Measurements from ENCODE around the gene LYVE1. TPM values are rescaled to one million over a fixed set of nuclear protein-coding genes. Genes with fewer than 3 reads are reported as not detected.
"Not testable (repeated sequence)": the region's sequence is repeated elsewhere in the genome, so short reads cannot be mapped to it uniquely, and the experiment has no call there.

The LYVE1 gene, protein sequence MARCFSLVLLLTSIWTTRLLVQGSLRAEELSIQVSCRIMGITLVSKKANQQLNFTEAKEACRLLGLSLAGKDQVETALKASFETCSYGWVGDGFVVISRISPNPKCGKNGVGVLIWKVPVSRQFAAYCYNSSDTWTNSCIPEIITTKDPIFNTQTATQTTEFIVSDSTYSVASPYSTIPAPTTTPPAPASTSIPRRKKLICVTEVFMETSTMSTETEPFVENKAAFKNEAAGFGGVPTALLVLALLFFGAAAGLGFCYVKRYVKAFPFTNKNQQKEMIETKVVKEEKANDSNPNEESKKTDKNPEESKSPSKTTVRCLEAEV
- not detected in 2 replicates for total RNA-seq (2014; rRNA removed; shearing (Covaris generic))

DNA sequence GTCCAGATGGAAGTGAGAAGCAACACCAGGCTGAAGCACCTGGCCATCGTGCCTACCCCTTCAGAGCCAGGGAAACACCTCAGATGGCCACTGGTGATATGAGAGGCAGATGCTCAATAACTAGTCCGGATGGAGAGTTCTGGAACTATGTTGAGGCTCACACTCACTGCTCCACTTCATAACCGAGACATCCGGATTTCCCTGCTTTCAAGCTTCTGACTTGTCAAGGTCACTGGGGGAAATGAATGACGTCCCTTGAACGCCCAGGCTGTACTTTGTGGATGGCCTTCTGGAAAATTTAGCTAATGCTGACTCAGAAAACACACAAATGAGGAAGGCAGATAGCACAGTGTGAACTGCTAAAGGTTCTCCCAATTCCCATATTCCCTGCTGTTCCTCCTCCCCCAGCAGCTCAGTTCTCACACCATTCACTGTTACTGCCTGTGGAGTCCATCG, at the start of gene LYVE1:
TSS of gene LYVE1 (minus strand) at position 180 of the 456 bp plus-strand sequence. CDS start at position 47, 133 bp downstream.
- no peak for DNase-seq (ENCODE audit: low spot score)

DNA sequence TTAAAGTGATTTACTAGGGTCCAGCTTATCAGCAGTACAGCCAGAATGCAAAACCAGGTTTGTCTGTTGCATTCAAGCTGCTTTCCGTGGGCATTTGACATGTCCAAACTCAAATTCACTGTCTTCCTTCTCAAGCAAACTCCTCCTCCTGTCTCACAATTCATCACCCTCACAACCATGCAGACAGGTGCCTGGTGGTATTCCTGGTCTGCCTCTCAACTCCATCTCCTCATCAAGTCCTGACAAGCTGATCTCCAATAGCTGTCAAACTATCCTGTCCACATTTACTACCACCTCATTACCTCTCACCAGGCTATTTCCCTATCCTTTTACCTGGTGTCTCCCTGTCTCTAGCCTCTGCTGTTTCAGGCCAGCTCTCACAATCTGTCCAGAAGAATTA, 49.1 kb upstream of the LYVE1 start:
- no peak for DNase-seq (ENCODE audit: low spot score)

DNA sequence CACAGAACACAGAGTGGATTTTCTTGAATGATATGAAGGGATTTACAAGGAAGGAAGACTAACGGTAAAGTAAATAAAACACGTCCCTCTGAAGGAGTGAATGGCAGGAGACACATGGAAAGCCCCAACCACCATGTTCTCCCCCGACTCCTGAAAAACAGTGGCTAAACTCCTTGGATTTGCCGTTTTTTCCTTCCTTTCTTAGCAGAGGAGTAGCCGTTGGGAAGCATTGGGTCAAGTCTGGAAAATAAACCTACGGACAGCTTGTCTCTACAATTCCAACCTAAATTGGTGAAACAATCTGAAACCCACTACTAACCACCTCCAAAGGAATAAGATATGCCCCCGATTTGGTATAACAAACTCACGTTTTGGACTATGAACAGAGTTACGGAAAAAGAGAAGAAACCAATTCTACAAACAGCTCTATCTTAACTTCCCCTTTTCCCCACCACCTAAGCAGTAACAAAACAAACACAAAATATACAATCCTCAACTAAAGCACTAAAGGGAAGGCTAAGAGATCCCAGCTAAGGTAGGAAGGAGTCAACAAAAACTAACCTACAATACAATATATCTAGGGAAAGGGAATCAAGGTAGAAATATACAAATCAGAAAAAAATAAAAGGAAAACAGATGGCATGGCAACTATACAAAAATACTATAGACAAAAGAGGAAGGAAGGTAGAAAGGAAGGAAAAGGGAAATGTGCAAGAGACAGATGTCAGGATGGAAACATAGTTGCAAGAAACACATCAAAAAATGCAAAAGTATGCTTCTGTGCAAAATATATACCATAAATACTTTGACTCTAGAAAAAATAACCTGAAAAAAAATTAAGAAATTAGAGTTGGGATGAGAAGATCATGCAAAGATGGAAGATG, 43.8 kb upstream of the LYVE1 start:
- DNase-seq (ENCODE audit: low spot score): no peak

DNA sequence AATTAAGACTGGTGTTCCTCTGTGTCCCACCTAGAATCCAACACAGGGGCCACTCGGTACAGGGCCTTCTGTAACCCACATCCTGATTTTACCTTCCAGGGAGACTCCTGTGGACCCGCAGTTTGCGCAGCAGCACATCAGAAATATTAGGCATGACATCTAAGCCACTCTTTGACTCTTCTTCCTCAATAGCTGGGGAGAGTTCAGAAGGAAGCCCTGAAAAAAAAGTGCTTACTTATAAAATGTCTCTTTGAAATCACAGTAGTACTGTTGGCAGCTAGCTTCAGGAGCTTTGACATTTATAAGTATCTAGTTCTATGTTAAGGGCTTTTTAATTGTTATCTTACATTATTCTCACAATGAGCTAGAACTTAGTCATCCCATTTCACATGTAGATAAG, 41.2 kb upstream of the LYVE1 start:
- no peak for DNase-seq (ENCODE audit: low spot score)

DNA sequence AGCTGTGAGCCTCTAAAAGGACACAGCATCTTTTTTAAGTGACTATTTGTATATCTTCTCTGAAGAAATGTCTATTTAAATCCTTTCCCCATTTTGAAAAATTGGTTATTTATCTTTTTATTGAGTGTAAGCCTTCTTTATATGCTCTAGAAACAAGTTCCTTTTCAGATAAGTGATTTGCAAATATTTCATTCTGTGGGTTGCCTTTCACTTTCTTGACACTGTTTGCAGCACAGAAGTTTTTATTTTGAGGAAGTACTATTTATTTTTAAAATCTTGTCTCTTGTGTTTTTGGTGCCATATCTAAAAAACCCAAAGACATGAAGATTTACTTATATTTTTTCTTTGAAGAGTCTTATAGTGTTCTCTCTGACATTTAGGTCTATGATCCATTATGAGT, 40.1 kb upstream of the LYVE1 start:
- DNase-seq (ENCODE audit: low spot score): no peak

DNA sequence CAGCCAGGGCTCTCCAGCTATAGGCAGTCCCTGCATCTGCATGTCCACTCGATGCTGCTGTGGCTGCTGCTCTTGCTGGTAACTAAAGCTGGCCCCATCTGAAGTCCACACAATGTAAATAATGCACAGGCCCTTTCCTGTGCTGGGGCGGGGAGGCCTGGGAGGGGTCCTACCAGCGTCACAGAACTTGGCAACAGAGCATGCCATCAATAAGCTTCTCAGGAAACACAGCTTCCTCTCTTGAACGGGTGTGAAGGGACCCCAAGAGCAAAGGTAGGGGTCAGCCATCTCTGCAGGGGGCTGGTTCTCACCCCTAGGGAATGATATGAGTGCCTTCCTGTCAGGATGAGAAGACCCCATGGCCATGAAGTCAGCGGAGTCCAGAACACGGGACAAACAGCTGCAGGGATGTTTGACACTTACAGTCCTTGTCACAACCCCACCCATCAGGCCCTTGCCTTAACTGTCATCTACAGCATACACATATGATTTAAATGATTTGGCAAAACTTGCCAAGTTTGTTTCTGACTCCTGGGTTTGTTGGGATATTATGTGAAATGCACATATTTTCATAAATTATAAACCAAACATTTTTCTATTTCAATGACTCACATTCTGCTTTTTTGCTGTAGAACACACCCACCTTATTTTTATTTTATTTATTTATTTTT, 39.1 kb upstream of the LYVE1 start:
- no peak for DNase-seq (ENCODE audit: low spot score)

DNA sequence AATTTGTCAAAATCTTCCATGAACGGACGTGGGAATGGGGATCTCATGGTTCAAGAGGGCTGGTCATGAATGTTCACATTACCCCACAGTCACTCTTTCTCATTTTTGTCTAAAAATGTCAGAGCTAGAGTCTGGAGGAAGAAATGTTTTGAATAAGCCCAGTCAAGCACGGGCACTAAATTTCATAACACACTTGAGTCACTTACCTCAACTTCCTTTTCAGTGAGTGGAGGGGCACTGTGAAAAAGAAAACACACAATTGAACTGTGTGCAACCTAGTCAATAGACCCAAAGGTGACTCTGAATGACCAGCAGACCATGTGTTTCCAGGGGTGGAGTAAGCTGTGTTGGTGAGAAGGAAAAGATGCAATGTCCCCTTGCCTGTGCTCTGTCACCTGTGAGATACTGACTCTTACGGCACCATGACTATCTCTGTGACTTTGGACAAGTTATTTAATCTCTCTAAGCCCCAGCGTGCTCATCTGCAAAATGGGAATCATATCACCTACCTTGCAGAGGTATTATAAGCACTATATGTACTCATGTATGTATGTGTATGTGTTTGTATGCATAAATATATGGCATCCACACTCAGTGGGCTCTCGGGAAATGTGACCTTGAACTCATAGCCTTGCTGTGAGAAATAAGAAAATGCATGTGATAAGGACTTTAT, 38.2 kb upstream of the LYVE1 start:
- DNase-seq (ENCODE audit: low spot score): no peak

DNA sequence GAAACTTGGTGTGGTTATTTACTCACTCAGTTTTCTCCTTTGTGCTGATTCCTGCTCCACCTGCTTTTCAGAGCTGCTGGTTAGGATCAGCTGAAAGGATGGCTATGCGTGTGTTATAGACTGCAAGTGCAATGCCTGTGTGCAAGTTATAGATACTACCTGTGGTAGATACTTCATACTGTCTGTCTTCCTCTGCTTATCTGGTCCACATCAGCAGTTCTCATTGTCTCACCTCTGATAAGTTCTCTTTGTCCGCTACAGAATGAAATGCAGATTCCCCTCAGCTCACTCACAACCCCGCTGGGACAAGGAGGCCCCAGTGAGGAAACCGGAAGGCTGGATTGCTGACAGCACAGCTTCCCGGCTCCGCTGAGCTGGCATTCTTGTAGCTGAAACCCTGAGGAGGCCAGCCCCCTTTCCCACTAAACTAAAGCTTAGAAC, 37.5 kb upstream of the LYVE1 start:
- no peak for DNase-seq (ENCODE audit: low spot score)

DNA sequence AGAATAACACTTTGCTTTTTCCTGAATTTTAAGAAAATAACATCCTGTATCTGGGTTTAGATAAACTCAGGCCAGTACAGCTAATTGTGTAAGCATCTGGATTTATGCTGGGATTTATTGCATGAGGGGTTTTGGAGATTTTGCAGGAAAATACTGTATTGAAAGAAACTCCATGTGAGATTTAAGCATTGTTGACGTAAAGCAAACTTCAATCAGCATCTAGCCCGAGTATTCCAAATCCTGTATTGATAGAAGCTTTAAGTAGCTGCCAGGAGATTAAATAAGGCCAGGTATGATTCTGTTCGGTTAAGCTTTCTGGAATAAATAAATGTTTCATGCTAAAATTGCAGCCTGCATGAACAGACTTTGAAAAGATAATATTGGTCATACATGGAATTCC, 36.3 kb upstream of the LYVE1 start:
- no peak for DNase-seq (ENCODE audit: low spot score)

DNA sequence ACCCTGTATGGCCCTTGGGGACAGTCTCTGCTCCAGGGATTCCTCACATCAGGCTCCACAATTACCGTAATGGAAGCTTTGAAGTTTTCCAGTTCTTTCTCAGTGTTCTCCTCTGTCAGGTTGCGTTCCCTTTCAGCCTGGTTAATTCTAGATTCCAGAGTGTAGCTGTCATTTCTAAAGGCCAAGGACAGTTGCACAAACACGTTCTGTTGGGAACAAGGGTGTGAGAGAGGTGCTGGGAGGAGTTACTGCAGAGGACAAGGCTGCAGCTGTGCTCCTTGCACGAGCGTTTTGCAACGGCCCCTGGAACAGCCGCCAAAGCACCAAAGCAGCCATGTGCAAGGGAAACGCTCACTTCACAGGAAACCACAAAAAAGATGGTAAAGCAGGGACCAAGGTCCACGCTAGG, 35.9 kb upstream of the LYVE1 start:
- DNase-seq (ENCODE audit: low spot score): no peak

DNA sequence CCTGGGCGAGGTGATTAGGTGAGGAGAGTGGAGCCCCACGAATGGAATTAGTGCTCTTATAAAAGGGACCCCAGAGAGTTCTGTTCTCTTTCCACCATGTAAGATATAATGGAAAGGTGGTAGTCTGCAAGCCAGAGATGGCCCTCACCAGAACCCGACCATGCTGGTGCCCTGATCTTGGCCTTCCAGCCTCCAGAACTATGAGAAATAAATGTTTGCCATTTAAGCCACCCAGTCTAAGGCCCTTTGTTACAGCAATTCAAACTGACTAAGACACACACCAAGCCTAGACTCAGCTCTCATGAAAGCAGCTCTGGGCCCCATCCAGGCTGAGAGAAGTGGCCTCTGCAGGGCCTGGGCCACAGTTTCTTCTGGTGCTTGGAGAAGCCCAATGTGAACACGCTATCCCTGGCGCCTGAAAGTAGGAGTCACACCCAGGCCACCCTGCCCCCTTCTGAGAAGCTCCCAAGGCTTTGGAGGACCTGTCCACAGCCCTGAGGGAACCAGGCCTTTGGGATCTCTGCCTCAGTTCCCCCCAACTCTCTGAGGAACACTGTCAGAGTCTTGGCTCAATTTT, 35.3 kb upstream of the LYVE1 start:
- no peak for DNase-seq (ENCODE audit: low spot score)

DNA sequence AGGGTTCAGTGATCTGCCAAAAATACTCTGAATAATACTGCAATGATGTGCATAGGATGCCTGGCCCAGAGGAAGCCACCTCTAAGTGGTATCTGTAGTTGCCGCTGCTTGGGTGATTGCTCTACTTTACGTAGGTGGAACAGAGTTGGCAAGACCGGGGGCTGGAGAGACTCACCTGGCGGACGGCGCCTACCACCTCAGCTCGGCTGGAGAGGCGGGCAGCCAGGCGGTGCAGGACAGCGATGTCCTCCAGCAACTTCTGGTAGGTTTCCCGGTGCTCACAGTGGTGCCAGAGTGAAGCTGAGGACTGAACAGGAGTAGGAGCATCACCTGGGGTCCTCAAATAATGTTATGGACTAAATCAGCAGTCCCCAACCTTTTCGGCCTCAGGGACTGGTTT, 34.5 kb upstream of the LYVE1 start:
- no peak for DNase-seq (ENCODE audit: low spot score)

DNA sequence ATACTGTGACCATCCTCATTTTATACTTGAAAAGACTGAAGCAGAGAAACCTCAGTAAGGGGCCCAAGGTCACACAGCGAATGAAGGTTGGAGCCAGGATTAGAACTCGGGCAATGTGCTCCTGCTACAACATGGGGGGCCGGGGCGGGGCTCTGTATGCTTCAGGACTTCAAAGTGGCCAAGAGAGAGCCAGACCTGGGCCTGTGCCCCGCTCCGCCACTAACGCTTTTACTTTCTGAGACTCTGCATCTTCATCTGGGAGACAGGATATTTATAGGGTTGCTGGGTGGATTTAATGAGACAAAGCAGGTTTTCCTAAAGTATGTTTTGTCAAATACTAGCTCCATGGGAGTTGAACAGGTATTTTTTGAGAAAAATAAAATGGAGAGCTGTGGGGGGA, 33.9 kb upstream of the LYVE1 start:
- no peak for DNase-seq (ENCODE audit: low spot score)

DNA sequence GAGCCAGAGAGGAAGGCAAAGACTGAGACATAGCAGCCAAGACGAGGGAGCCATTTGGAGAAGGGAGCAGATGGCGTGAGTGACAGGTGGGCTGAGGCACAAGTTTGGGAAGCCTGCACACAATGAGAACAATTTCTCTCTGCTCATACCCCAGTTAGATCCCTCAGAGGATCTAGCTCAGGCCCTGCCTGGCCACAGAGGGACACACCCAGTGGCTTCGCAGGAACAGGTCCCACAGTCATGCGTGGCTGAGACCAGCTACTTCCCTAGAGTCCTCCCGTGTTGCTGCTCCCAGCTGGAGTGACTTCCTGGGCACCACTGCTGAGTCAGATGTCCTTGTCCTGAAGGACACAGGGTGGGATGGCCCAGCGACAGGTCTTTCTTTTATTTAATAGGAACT, 33.4 kb upstream of the LYVE1 start:
- DNase-seq (ENCODE audit: low spot score): no peak

DNA sequence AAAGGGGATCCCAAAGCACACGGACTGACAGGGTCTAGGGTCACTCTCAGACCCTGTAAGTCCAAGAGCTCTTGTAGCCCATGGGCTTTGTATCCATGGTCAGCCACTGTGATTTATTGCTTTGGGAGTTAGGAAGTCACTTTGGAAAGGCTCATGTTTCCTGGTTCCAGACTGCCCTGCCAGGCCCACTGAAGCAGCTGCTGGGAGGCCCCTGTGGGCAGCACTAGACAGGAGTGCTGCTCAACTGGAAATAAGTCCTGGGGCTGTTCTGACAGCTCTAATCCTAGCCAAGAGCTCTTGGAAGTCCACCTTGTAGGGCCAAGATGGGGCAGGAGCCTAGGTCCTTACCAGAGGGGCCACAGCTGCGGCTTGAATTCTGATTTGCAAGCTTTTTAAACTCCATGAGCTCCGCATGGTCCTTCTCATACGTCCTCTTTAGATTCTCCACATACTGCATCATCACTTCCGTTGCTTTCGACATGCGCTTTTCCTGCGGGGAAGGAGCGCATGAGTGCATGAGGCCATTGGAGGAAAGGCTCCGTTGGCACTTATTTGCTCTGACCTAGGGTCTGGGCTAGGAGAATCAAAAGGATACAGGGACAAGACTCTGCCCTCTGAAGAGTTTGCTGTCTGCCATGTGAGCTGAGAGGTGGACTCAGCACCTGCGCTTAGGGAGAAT, 32.2 kb upstream of the LYVE1 start:
- DNase-seq (ENCODE audit: low spot score): no peak

DNA sequence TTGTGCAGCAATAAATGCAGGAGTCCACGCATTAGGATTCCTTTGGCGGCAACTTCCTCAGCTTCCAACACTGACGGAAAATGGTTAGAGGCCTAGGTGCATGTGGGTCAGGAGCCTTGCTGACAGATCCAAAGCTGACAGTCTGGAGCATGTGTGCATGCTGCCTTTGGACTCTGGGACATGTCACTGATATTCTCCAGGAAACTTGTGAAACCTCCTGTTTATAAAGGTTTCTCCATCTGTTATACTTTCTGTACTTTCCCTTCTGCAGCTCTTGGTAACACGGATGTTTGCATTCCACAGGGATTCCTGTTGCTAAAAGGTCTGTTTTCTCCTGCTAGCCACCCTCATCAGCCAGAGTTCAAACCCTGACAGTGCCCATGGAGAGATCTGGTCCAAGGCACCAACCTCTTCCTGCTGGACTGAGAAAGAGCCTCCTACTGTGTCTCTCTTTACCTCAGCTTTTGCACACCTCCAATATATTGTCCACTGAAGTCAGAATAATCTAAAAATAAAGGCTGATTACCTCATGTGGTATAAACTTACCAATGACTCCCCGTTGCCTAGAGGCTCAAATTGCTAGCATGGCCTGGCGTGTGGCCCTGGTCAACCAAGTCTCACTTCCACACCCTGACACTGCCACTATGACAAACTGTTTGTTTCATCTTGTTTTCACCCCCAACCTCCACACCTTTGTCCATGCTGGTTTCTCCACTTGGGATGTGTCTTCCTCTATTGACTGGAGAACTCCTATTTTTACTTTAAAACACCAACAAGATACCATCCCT, 31.1 kb upstream of the LYVE1 start:
- DNase-seq (ENCODE audit: low spot score): no peak

DNA sequence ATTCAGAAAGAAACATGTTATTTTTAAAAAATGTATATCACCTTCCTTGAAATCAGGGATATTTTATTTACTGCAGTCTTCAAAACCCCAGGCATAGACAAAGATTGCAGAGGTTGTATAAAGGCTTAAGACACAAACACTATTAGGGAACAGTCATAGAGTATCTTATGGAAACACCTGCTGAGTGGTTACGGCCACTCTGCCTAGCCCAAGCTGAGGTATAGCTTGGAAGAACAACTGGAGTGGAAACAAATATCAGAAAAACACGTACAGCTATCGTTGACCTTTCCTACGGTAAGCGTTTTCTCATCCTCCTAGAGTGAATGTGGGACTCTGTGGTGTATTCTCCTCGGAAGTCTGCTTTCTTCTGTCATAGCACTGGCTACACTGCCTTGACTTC, 30.4 kb upstream of the LYVE1 start:
- no peak for DNase-seq (ENCODE audit: low spot score)

DNA sequence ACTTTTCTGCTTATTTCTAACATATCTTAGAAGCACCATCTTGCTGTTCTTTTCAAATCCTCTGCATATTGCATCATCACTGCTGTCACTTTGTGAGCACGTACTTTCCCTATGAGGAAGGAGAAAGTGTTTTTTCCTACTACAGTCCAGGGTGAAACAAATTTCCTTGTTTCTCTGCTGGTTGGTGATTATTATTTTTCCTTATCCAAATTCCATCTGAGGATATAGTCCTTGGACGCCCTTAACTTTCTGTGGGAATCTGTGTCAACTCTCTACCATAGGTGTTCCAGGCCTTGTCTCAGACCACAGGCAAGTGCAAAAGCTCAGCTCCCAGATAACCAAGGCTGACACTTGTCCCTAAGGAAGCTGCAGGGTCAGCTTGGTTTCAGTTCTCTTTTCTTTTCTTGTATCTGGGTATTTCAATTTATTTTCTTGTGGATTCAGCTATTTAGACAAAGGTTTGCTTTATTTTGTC, 29.4 kb upstream of the LYVE1 start:
- no peak for DNase-seq (ENCODE audit: low spot score)

DNA sequence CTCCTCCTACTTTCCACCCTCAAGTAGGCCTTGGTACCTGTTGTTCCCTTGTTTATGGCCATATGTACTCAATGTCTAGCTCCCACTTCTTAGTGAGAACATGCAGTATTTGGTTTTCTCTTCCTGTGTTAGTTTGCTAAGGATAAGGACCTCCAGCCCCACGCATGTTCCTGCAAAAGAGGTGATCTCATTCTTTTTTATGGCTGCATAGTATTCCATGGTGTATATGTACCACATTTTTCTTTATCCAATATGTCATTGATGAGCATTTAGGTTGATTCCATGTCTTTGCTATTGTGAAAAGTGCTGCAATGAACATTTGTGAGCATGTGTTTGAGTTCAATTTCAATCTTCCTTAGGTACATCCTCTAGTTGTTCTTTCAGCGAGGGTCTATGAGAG, 27.4 kb upstream of the LYVE1 start:
- not testable (repeated sequence) for DNase-seq (ENCODE audit: low spot score)

DNA sequence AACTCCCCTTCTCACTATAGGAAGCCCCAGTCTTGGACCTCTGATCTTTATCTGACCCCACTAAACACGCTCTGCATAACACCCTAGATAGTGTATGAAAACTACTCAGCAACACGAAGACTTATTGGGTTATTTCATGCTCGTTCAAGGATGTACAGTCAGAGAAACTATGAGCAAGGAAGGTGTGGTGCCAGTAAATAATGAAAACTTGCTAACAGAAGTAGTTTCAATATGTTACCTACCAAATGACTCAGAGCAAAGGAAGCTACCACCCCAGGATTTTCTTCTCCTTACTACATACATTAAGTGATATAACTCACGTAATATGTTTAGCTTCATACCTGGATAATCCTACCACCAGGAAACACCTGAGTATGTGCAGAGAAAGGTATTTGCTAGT, 25.9 kb upstream of the LYVE1 start:
- DNase-seq (ENCODE audit: low spot score): no peak

All from A172 (cell line).